Astrocyte of the cerebellum (primary cell): ENCODE results near the gene DKC1.

Experiments
- DNase-seq: peaks from one replicate; pipeline ENCODE4 v3.0.0-alpha.2; 2011; ENCODE audit warnings: low read depth
- H3K4me3 ChIP-seq: 2 replicates; pipeline ENCODE4 v1.5.1; 2011; ENCODE audit warnings: mild to moderate bottlenecking, low read depth, low read length, moderate library complexity
- CTCF ChIP-seq: IDR thresholded peaks from 2 replicates; pipeline ENCODE4 v1.5.1; 2012; ENCODE audit warnings: low read length, low read depth, moderate library complexity, mild to moderate bottlenecking; ENCODE audit errors: missing control alignments
- in situ Hi-C: cut with HindIII; loops from 2 replicates; pipeline ENCODE4 v1.10.0; 2017; ENCODE audit warnings: low sequenced_read_pairs

DKC1 gene

GRCh38 chrX:154761977-154762536 lies 607 bp upstream of the DKC1 start:
- peak overlapping the region; percentile 61 for H3K4me3 ChIP-seq
- in situ Hi-C loops = no loop called here
- no peak for DNase-seq
- TF ChIP-seq CTCF = no peak

GRCh38 chrX:154774622-154775021 lies 12.0 kb downstream of the DKC1 start:
- in situ Hi-C loops = no loop called here
- TF ChIP-seq CTCF = no peak
- no peak overlapping the region for H3K4me3 ChIP-seq
- no peak for DNase-seq

GRCh38 chrX:154775419-154776349 lies 13.0 kb downstream of the DKC1 start:
- H3K4me3 ChIP-seq = no peak overlapping the region
- in situ Hi-C loops = no loop called here
- TF ChIP-seq CTCF = no peak
- DNase-seq = no peak

GRCh38 chrX:154776753-154777152 lies 14.1 kb downstream of the DKC1 start:
- no peak for DNase-seq
- TF ChIP-seq CTCF = no peak
- no peak overlapping the region for H3K4me3 ChIP-seq
- in situ Hi-C loops = no loop called here

- DNase-seq = no peak
- in situ Hi-C loops = no loop called here
- H3K4me3 ChIP-seq = no peak overlapping the region
- no peak for TF ChIP-seq CTCF
Measured at GRCh38 chrX:154779261-154779660, 16.6 kb downstream of the DKC1 start.

- no peak for DNase-seq
- in situ Hi-C loops = no loop called here
- H3K4me3 ChIP-seq = no peak overlapping the region
- no peak for TF ChIP-seq CTCF
Measured at GRCh38 chrX:154780968-154781367, 18.3 kb downstream of the DKC1 start.
